GM12875 (cell line): ENCODE results near the gene CCDC43.

Experiments
- H3K4me3 ChIP-seq: one replicate; pipeline ENCODE4 v1.5.1; 2011; ENCODE audit warnings: low read depth, low read length, control low read depth
- TF ChIP-seq, protein P1 (sequence below): IDR thresholded peaks from 2 replicates; pipeline ENCODE4 v1.5.1; 2011; ENCODE audit warnings: low read depth, mild to moderate bottlenecking, control low read depth, inconsistent platforms, low read length, moderate library complexity, borderline replicate concordance; ENCODE audit not compliant: insufficient read depth

CCDC43 gene

DNA sequence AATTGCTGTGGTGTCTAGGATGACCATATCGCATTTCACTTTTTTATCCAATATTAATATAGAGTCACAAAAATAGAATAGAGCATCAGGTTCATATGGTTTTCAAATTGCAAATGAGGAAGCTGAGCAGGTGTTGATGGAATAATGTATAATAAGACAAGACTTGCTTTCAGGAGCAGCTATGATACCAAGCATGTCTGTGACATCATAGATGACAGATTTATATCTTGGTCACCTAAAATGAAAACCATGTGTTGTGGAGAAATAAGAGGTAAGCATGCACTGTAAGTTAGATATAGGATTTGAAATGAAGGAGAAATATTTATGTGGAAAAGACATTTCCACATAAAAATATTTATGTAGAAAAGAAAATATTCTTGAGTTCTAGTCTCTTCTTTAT, 24.7 kb downstream of the CCDC43 start:
- H3K4me3 ChIP-seq = no peak overlapping the region
- TF ChIP-seq, protein P1, sequence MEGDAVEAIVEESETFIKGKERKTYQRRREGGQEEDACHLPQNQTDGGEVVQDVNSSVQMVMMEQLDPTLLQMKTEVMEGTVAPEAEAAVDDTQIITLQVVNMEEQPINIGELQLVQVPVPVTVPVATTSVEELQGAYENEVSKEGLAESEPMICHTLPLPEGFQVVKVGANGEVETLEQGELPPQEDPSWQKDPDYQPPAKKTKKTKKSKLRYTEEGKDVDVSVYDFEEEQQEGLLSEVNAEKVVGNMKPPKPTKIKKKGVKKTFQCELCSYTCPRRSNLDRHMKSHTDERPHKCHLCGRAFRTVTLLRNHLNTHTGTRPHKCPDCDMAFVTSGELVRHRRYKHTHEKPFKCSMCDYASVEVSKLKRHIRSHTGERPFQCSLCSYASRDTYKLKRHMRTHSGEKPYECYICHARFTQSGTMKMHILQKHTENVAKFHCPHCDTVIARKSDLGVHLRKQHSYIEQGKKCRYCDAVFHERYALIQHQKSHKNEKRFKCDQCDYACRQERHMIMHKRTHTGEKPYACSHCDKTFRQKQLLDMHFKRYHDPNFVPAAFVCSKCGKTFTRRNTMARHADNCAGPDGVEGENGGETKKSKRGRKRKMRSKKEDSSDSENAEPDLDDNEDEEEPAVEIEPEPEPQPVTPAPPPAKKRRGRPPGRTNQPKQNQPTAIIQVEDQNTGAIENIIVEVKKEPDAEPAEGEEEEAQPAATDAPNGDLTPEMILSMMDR = no peak

DNA sequence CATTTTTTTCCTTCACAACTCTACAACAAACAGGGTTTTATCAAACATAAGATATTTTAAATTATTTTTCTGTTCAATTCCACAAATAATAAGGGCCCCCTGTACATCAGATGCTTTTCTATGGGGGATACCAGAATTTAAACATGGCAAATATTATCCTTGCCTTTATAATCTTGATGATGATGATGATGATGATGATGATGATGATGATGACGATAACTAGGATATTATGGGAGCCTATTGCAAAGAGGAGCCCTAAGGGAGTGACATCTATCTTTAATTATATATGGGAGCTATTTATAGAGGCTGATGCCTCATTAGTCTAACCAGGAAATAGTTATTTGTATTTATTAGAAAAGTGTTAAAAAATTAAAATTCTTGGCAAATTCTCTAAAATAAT, 26.5 kb downstream of the CCDC43 start:
- H3K4me3 ChIP-seq = no peak overlapping the region
- TF ChIP-seq, protein P1 = no peak

GRCh38 chr17:44661835-44662234, 27.7 kb downstream of the CCDC43 start:
- H3K4me3 ChIP-seq = no peak overlapping the region
- TF ChIP-seq, protein P1 = no peak

GRCh38 chr17:44655983-44656710, 33.4 kb downstream of the CCDC43 start, which contains the start of gene MEIOC:
TSS of gene MEIOC (plus strand) at chr17:44656468. CDS start at chr17:44656614, 146 bp downstream.
- peak within 1 kb of the TSS; percentile 29 for H3K4me3 ChIP-seq
- TF ChIP-seq, protein P1 = no peak

DNA sequence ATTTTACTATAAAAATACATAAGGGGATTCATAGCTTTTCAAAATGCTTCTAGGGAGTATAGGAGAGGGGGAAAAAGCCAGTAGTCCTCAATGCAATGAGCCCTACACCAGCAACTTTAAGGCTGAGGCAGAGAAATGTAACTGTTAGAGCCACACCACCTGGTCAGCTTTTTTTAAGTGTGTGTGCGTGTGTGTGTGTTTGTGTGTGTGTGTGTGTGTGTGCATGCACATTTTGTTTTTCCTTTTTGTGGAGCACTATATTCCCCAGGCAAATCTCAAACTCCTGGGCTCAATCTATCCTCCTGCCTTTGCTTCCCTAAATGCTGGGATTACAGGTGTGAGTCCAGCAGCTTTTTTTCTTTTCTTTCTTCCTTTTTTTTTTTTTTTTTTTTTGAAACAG, 35.6 kb downstream of the CCDC43 start:
- TF ChIP-seq, protein P1 = no peak
- H3K4me3 ChIP-seq = no peak overlapping the region

- no peak overlapping the region for H3K4me3 ChIP-seq
- TF ChIP-seq, protein P1 = no peak
Observed at GRCh38 chr17:44653384-44653783, 36.2 kb downstream of the CCDC43 start.

DNA sequence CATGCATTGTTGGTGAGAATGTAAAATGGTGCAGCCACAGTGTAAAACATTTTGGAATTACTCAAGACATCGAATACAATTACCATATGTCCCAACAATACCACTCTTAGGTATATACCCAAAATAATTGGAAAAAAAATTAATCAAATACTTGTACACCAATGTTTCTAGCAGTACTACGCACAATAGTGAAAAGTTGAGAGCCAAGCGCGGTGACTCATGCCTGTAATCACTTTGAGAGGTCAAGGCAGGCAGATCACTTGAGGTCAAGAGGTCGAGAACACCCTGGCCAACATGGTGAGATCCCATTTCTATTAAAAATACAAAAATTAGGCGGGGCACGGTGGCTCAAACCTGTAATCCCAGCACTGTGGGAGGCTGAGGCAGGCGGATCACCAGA, 36.8 kb downstream of the CCDC43 start:
- TF ChIP-seq, protein P1 = no peak
- H3K4me3 ChIP-seq = no peak overlapping the region
